Measurements from ENCODE around the gene KHDC1L.

KHDC1L gene

DNA sequence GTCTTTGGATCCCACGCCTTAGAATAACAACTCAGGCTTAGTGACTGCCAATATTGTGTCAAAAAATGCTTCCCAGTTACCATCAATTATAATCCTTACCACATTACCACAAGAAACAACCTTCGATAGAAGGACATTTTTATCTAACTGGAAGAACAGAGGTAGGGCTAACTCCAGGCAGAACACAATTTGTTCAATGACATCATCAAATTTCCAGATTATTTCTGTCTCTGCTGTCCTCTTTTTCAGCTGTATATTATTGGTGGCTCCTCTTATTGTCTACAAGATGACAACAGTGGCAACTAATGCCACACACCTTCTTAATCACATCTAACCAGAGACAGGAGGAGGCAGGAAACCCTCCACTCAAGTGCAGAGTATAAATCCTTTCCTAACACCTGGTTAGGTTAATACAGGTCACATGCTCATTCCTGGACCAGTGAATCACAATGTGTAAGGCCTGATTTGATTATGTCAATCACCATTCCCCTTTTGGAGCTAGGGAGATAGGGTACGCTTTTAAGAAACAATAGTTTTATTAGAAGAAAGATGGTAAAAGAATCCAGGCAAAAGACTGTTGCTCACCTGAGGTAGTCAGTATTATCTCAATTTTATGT lies 18.0 kb downstream of the KHDC1L start:
- in situ Hi-C loops (cut with MboI; ENCODE audit: low sequenced_read_pairs) = no loop called here

DNA sequence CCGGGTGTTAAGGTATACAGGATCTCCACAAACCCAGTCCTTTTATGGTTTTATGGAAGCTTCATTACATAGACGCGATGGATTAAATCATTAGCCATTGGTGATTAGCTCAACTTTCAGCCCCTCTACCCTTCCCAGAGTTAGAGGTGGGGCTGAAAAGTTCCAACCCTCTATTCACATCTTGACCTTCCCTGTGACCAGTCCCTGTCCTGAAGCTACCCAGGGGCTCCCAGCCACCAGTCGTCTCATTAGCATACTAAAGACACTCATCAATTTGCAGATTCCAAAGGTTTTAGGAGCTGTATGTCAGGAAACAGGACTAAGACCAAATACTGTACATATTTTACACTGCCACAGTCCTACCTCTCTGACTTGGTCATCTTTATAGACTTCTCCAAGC lies 21.0 kb downstream of the KHDC1L start:
- in situ Hi-C loops (cut with MboI; ENCODE audit: low sequenced_read_pairs) = no loop called here

DNA sequence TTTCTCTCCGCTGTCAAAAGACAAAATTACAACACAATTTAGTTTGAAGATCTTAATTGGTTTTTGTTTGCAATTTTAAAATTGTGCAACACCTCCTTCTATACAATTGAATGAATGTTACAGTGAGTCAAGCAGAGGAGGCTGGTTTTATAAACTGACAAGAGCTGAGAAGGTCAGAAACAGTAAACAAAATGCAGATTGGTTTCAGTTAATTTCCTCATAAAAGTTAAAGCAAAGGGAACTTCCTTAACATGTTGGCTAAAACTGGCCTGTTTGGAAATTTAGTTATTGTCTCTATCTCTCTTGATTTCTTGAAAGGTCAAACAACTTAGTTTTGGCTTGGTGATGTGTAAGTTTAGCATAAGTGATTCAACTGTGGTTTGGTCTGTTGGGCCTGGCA lies 22.2 kb downstream of the KHDC1L start:
- in situ Hi-C loops (cut with MboI; ENCODE audit: low sequenced_read_pairs) = no loop called here

DNA sequence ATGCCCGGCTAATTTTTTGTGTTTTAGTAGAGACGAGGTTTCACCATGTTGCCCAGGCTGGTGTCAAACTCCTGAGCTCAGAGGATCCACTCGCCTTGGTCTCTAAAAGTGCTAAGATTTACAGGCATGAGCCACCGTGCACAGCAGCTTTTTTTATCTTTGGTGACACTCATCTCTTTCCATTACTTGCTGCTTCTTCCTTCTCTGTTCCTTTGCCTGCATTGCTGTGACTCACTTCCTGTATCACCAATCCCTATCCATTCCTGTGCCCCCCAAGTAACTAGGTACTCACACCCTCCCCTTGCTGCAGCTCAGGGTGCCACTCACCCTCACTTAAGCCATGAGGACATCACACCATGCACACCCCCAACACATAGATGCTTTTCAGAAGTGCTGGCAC lies 24.6 kb downstream of the KHDC1L start:
- in situ Hi-C loops (cut with MboI; ENCODE audit: low sequenced_read_pairs) = no loop called here

DNA sequence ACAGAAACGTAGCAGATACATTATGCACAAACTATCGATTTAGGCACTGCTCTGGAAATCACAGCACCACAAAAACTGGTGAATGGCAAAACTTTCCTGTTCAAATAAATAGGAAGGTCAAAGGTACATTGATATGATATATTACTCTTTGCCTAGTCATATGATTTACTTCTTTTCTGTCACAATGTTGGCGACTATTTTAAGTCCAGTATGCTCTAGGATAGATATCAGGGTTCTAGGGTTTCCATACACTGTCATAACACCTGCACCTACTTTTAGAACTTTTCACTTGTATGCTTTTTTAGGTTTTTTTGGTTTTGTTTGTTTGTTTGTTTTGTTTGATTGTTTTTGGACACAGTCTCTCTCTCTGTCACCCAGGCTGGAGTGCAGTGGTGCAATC lies 25.0 kb downstream of the KHDC1L start:
- in situ Hi-C loops (cut with MboI; ENCODE audit: low sequenced_read_pairs) = no loop called here

DNA sequence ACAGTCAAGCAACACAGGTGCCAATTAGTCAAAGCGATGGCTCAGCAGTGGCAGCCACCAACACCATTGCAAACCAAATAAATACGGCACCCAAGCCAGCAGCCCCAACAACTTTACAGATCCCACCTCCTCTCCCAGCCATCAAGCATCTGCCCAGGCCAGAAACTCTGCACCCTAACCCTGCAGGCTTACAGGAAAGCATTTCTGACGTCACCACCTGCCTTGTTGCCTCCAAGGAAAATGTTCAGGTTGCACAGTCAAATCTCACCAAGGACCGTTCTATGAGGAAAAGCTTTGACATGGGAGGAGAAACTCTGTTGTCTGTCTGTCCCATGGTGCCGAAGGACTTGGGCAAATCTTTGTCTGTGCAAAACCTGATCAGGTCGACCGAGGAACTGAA lies 30.6 kb downstream of the KHDC1L start:
- in situ Hi-C loops (cut with MboI; ENCODE audit: low sequenced_read_pairs) = loop anchor here (25.0 kb wide), 1 partner anchor 782 kb away; no protein-coding TSS in a partner anchor

DNA sequence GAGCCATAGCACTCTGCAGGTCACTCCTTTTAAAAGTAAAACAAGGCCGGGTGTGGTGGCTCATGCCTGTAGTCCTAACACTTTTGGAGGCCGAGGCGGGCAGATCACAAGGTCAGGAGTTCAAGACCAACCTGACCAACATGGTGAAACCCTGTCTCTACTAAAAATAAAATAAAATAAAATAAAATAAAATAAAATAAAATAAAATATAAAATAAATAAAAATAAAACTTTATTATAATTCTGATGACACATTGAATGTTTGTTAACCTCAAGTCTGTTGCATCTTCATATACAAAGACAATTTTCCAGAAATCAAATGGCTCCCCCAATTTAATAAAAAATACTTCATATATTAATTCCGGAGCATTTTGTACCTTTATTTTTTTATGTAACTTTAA lies 32.0 kb downstream of the KHDC1L start:
- in situ Hi-C loops (cut with MboI; ENCODE audit: low sequenced_read_pairs) = loop anchor here (25.0 kb wide), 1 partner anchor 781 kb away; no protein-coding TSS in a partner anchor

DNA sequence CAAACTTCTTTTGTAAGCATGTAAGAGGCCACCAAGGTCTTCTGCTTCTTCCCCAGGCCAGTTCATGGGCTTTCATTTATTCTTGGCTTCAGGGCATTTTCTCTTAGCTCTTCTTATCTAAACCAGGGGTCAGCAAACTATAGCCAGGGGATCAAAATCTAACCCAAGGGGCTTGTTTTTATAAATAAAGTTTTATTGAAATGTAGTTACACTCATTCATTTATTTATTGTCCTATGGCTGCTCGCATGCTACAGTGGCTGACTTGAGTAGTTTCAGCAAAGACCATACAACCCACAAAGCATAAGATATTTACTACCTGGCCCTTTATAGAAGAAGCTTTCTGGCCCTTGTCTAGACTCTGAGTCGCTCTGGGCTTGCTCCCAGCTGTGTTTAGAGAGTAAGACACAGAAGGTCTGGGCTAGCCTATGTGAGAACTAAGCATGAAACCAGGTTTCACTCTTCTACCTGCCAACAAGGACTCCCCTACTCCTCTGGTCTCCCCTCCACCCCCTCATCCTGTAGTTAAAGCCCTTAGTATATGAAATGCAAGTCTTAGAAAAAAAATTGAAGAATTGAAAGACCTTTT lies 43.2 kb downstream of the KHDC1L start:
- in situ Hi-C loops (cut with MboI; ENCODE audit: low sequenced_read_pairs) = loop anchor here (25.0 kb wide), 1 partner anchor 770 kb away; no protein-coding TSS in a partner anchor

DNA sequence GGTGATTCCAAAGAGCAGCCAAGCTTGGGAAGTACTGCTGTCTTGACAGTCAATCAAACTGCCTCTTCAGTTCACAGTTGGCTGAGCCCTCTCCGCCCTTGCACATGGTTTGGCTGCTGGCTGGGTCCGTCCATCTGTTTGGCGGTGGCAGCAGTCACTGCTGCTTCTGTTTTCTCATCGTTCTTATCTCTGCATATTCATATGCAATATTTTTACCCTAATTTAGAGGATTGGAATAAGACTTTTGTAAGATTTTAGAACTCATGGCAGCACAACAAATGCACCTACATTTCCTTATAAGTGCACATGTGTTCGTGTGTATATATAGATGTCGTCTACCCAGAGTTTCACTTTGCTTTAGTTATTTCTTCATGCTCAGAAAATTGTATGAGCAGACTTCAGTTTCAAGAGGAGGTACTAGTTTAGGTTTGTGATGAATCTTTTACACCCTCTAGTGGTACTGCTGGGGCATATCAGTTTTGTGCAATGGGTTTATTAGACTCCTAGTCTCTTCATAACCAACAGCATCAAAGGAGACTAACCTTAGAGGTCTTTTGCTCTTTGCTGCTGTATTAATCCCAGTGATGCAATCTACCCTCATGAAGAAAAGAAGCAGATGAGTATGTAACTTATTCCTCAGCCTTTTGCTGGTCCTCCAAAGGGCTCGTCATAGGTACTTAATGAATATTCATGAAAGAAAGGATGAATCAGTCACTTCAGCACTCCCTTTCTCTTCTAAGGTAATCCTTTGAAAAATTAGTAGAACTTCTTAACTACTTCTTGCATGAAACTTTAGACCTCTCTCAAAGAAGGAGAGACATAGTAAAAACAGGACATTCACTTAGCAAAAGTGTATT lies 44.3 kb downstream of the KHDC1L start:
- in situ Hi-C loops (cut with MboI; ENCODE audit: low sequenced_read_pairs) = loop anchor here (25.0 kb wide), 1 partner anchor 769 kb away; no protein-coding TSS in a partner anchor

DNA sequence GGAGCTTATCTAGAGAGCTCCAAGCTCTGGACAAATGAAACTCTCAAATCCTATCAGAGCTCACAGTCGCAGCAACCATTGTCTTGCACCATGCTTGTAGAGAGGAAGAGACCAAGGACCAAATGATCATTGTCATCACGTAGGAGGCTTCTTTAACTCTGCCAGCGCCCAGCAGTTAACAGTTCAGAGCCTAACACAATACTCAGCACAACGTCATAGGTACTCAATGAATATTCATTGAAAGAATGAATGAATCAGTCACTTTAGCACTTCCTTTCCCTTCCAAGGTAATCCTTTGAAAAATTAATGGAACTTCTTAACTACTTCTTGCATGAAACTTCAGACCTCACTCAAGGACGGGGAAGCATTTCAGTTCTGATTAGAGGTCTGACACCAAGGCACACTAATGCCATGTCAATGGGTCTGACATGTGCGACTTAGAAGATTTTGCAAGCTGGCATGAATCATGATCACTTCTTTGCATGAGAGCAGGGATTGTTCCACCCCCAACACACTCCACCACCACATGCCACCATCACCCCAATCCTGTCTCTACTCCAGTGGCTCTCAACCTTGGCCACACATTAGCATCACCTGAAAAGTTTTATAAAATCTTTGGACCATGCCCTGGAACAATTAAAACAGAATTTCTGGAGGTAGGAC lies 45.1 kb downstream of the KHDC1L start:
- in situ Hi-C loops (cut with MboI; ENCODE audit: low sequenced_read_pairs) = loop anchor here (25.0 kb wide), 1 partner anchor 768 kb away; no protein-coding TSS in a partner anchor

DNA sequence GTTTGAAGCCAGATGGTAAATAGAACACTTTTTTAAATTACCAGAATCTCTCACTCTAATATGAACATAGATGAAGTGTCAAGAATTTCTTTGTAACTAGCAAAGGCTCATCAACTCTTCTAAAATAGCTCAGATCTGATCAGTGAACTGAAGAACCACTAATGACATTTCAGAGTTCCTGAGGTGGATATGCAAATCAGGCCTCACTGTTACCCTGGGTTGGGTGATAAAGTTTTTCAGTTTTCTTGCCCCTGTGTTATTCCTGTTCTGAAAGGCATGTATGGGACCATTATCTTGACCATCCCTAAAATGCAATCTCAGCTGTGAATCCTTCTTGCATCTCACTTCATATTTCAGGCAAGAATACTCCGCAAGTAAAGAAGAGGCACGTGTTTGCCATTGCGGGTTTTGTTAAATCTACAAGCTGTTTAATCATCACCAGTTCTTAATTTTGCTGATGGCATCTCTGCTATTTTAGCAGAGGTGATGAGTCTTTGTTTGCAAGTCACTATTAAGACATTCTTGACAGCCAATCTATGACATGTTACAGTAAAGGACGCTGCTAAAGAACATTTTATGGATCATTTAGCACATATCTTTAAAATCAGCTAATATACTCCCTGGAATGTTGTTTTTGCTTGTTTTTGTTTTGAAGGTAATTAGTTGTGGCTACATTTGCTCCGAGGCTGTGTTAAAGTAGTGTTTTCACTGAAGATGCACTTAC lies 47.9 kb downstream of the KHDC1L start:
- in situ Hi-C loops (cut with MboI; ENCODE audit: low sequenced_read_pairs) = loop anchor here (25.0 kb wide), 1 partner anchor 765 kb away; no protein-coding TSS in a partner anchor

DNA sequence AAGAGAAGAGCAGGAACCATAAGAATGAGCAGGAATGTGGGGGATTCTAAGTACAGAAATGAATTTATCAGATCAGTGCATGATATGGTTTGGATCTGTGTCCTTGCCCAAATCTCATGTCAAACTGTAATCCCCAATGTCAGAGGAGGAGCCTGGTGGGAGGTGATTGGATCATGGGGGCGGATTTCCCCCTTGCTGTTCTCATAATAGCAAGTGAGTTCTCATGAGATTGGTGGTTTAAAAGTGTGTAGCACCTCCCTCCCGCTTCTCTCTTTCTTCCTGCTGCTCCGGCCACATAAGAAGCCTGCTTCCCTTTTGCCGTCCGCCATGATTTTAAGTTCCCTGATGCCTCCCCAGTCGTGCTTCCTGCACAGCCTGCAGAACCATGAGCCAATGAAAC lies 49.2 kb downstream of the KHDC1L start:
- in situ Hi-C loops (cut with MboI; ENCODE audit: low sequenced_read_pairs) = loop anchor here (25.0 kb wide), 1 partner anchor 764 kb away; no protein-coding TSS in a partner anchor

DNA sequence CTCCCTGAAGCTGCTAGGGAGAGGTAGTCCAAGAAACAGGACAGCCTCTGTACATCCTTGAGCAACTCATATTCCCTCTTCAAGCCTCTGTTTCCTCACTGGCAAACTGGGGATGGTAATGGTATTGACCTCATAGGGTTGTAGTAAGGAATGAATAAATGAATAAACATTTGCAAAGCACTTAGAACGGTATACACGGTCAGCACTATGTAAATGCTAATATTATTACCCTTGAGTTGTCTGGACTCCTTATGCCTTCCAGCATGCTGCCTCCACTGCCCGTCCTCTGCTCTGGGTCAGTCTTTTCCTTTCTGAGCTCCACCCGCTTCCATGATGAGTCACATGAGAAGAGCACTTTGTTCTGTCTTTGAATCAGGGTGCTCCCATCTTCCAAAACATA lies 50.6 kb downstream of the KHDC1L start:
- in situ Hi-C loops (cut with MboI; ENCODE audit: low sequenced_read_pairs) = loop anchor here (25.0 kb wide), 1 partner anchor 762 kb away; no protein-coding TSS in a partner anchor
